IMR-90 (cell line): Measurements from ENCODE around the gene FKBP7.

Source experiments
- BHLHE40 ChIP-seq: fragments of 150-350 bp; IDR thresholded peaks from 2 replicates; pipeline ENCODE4 v1.6.1; 2016; ENCODE audit warnings: mild to moderate bottlenecking, low read depth, low read length
- CTCF ChIP-seq: conservative IDR thresholded peaks from 2 replicates; pipeline ENCODE4 v1.5.1; 2012; ENCODE audit warnings: mild to moderate bottlenecking, low read depth, low read length, improper control_type of control experiment
- ELK1 ChIP-seq: fragments of 150-350 bp; IDR thresholded peaks from 2 replicates; pipeline ENCODE4 v1.6.1; 2016; ENCODE audit warnings: low read depth, mild to moderate bottlenecking, low read length, moderate library complexity, borderline replicate concordance
- FOS ChIP-seq: fragments of 150-350 bp; IDR thresholded peaks from 2 replicates; pipeline ENCODE4 v1.6.1; 2016; ENCODE audit warnings: low read depth, low read length
- MAZ ChIP-seq: IDR thresholded peaks from 2 replicates; pipeline ENCODE4 v1.6.1; 2012; ENCODE audit warnings: low read depth, mild to moderate bottlenecking, low read length, improper control_type of control experiment, moderate library complexity, borderline replicate concordance

DNA sequence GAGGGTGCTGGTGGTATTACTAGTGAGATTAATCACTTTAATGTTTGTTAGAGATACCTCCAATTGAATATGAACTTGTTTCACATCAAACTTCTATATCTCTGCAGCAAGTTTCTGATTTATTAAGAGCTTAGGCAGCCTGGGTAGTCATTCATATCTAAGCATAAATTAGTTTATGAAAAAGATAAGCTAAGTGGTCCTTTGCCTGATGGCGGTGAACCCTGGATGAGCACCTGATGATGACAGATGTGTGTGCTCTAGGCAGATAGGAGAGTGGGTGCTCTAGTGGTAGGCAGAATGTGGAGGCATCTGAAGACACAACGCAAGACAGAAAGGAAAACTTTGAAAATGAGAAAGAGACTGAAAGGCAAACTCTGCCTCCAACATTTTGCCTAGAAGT, 5.0 kb downstream of the FKBP7 start:
- TF ChIP-seq ELK1 (no peak), CTCF (no peak), BHLHE40 (no peak), MAZ (no peak), FOS (no peak)
